ENCODE results near the gene MS4A6E. TPM values are rescaled to one million over a fixed set of nuclear protein-coding genes. Genes with fewer than 3 reads are reported as not detected.

MS4A6E gene
- total RNA-seq, 1 experiment from 2014 or later: not detected

GRCh38 chr11:60371854-60372253 lies 44.8 kb downstream of the MS4A6E start:
- Histone ChIP-seq H3K27ac (ENCODE audit: low read length) (no peak overlapping the region), H2AFZ (ENCODE audit: low read length) (no peak overlapping the region), H3K79me2 (ENCODE audit: low read length) (no peaks in the 10 kb centered on the region), H3K27me3 (ENCODE audit: low read length) (no peaks in the 10 kb centered on the region), H3K9ac (ENCODE audit: low read length) (no peak overlapping the region), H3K4me3 (ENCODE audit: low read length) (no peak overlapping the region), H4K20me1 (ENCODE audit: insufficient read depth, low read depth, low read length) (no peaks in the 10 kb centered on the region), H3K9me2 (replicated peaks; ENCODE audit: insufficient read depth, low read length) (no peaks in the 10 kb centered on the region), H3K36me3 (ENCODE audit: insufficient read depth, low read length) (no peaks in the 10 kb centered on the region), H3K4me1 (ENCODE audit: low read length) (peaks cover 15% of the 10 kb centered on the region), H3K9me3 (ENCODE audit: low read length) (no peaks in the 10 kb centered on the region), H3K4me2 (ENCODE audit: low read depth, low read length, poor library complexity, severe bottlenecking) (no peak overlapping the region)
- DNase-seq: no peak

- DNase-seq: no peak
- H3K36me3 ChIP-seq (ENCODE audit: insufficient read depth, low read length): no peaks in the 10 kb centered on the region
- no peak overlapping the region for H3K4me3 ChIP-seq (ENCODE audit: low read length)
- no peak overlapping the region for H3K9ac ChIP-seq (ENCODE audit: low read length)
- H3K27me3 ChIP-seq (ENCODE audit: low read length): no peaks in the 10 kb centered on the region
- H3K79me2 ChIP-seq (ENCODE audit: low read length): no peaks in the 10 kb centered on the region
- no peak overlapping the region for H3K4me2 ChIP-seq (ENCODE audit: low read depth, low read length, poor library complexity, severe bottlenecking)
- peaks cover 12% of the 10 kb centered on the region for H3K4me1 ChIP-seq (ENCODE audit: low read length)
- no peaks in the 10 kb centered on the region for H3K9me2 ChIP-seq (replicated peaks; ENCODE audit: insufficient read depth, low read length)
- no peak overlapping the region for H2AFZ ChIP-seq (ENCODE audit: low read length)
- H4K20me1 ChIP-seq (ENCODE audit: insufficient read depth, low read depth, low read length): no peaks in the 10 kb centered on the region
- H3K9me3 ChIP-seq (ENCODE audit: low read length): no peaks in the 10 kb centered on the region
- H3K27ac ChIP-seq (ENCODE audit: low read length): no peak overlapping the region
These were observed 45.7 kb downstream of the MS4A6E start for GRCh38 chr11:60372767-60373166.

DNA sequence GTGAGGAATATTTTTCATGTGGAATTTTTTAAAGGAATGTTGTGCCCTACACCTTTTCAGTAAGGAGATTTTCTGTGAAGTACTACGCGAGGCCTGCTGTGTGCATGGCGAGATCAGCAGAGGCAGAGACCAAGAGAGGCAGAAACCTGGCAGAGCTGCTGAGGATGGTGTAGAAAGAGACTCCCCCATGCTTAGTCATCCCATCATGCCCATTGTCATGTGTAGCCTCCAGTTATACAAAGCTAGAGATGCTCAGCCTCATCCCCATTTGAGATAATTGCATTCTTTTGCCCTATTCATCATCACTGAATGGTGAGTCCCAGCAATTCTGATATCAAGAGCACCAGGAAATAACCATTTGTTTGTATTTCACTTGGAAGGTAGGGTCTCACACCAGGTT lies 48.3 kb downstream of the MS4A6E start:
- Histone ChIP-seq H3K27me3 (ENCODE audit: low read length) (no peaks in the 10 kb centered on the region), H3K9me2 (replicated peaks; ENCODE audit: insufficient read depth, low read length) (no peaks in the 10 kb centered on the region), H3K4me1 (ENCODE audit: low read length) (peaks cover 27% of the 10 kb centered on the region), H3K4me3 (ENCODE audit: low read length) (no peak overlapping the region), H3K4me2 (ENCODE audit: low read depth, low read length, poor library complexity, severe bottlenecking) (no peak overlapping the region), H3K79me2 (ENCODE audit: low read length) (no peaks in the 10 kb centered on the region), H3K9me3 (ENCODE audit: low read length) (no peaks in the 10 kb centered on the region), H3K27ac (ENCODE audit: low read length) (no peak overlapping the region), H2AFZ (ENCODE audit: low read length) (no peak overlapping the region), H4K20me1 (ENCODE audit: insufficient read depth, low read depth, low read length) (no peaks in the 10 kb centered on the region), H3K36me3 (ENCODE audit: insufficient read depth, low read length) (no peaks in the 10 kb centered on the region), H3K9ac (ENCODE audit: low read length) (no peak overlapping the region)
- DNase-seq: no peak

DNA sequence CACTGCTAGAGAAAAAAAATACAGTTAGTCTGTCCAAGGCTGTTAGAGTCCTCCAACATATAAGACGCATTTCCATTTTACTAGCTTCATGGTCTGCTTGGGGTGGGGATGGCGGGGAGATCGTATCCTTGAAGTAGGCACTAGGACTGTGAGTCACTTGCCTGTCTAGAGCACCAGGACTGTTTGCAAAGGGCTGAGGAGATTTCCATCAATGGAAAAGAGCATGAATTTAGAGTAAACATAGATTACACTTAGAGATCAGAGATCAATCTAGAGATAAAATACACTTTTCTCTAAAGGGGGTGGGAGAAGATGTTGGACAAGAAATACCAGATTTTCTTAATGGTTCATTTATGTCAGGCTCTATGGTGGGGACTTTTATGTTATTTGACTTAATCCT lies 49.5 kb downstream of the MS4A6E start:
- H3K9me2 ChIP-seq (replicated peaks; ENCODE audit: insufficient read depth, low read length): no peaks in the 10 kb centered on the region
- no peak overlapping the region for H3K4me3 ChIP-seq (ENCODE audit: low read length)
- H3K9ac ChIP-seq (ENCODE audit: low read length): no peak overlapping the region
- H4K20me1 ChIP-seq (ENCODE audit: insufficient read depth, low read depth, low read length): no peaks in the 10 kb centered on the region
- H3K4me2 ChIP-seq (ENCODE audit: low read depth, low read length, poor library complexity, severe bottlenecking): no peak overlapping the region
- H3K27me3 ChIP-seq (ENCODE audit: low read length): no peaks in the 10 kb centered on the region
- H3K4me1 ChIP-seq (ENCODE audit: low read length): peaks cover 27% of the 10 kb centered on the region
- no peaks in the 10 kb centered on the region for H3K36me3 ChIP-seq (ENCODE audit: insufficient read depth, low read length)
- no peaks in the 10 kb centered on the region for H3K9me3 ChIP-seq (ENCODE audit: low read length)
- no peak overlapping the region for H3K27ac ChIP-seq (ENCODE audit: low read length)
- H3K79me2 ChIP-seq (ENCODE audit: low read length): no peaks in the 10 kb centered on the region
- no peak overlapping the region for H2AFZ ChIP-seq (ENCODE audit: low read length)
- DNase-seq: no peak

GRCh38 chr11:60377401-60378136 lies 50.5 kb downstream of the MS4A6E start:
- H3K9me2 ChIP-seq (replicated peaks; ENCODE audit: insufficient read depth, low read length): no peaks in the 10 kb centered on the region
- H3K9ac ChIP-seq (ENCODE audit: low read length): peak overlapping the region; percentile 47
- H3K4me2 ChIP-seq (ENCODE audit: low read depth, low read length, poor library complexity, severe bottlenecking): peak overlapping the region; percentile 68
- no peaks in the 10 kb centered on the region for H3K79me2 ChIP-seq (ENCODE audit: low read length)
- peak overlapping the region; percentile 35 for H3K4me3 ChIP-seq (ENCODE audit: low read length)
- DNase-seq: peak; percentile 78
- peak overlapping the region; percentile 68 for H2AFZ ChIP-seq (ENCODE audit: low read length)
- peak overlapping the region; percentile 81 for H3K27ac ChIP-seq (ENCODE audit: low read length)
- no peaks in the 10 kb centered on the region for H3K36me3 ChIP-seq (ENCODE audit: insufficient read depth, low read length)
- no peaks in the 10 kb centered on the region for H3K9me3 ChIP-seq (ENCODE audit: low read length)
- no peaks in the 10 kb centered on the region for H3K27me3 ChIP-seq (ENCODE audit: low read length)
- H4K20me1 ChIP-seq (ENCODE audit: insufficient read depth, low read depth, low read length): no peaks in the 10 kb centered on the region
- H3K4me1 ChIP-seq (ENCODE audit: low read length): peaks cover 22% of the 10 kb centered on the region

- Histone ChIP-seq H3K79me2 (ENCODE audit: low read length) (no peaks in the 10 kb centered on the region), H3K9me2 (replicated peaks; ENCODE audit: insufficient read depth, low read length) (no peaks in the 10 kb centered on the region), H3K36me3 (ENCODE audit: insufficient read depth, low read length) (no peaks in the 10 kb centered on the region), H3K9ac (ENCODE audit: low read length) (peak within 1 kb of the TSS; percentile 47), H3K9me3 (ENCODE audit: low read length) (no peaks in the 10 kb centered on the region), H3K4me3 (ENCODE audit: low read length) (peak within 1 kb of the TSS; percentile 35), H2AFZ (ENCODE audit: low read length) (peak within 1 kb of the TSS; percentile 68), H3K4me2 (ENCODE audit: low read depth, low read length, poor library complexity, severe bottlenecking) (peak within 1 kb of the TSS; percentile 68), H3K27me3 (ENCODE audit: low read length) (no peaks in the 10 kb centered on the region), H3K27ac (ENCODE audit: low read length) (peak within 1 kb of the TSS; percentile 81), H4K20me1 (ENCODE audit: insufficient read depth, low read depth, low read length) (no peaks in the 10 kb centered on the region), H3K4me1 (ENCODE audit: low read length) (peaks cover 22% of the 10 kb centered on the region)
- DNase-seq: peak; percentile 82
These were observed 51.3 kb downstream of the MS4A6E start, which contains the start of gene MS4A7 for GRCh38 chr11:60378354-60378753. Gene MS4A7 (plus strand): TSS chr11:60378532. CDS start chr11:60383142, 4,610 bp downstream.

DNA sequence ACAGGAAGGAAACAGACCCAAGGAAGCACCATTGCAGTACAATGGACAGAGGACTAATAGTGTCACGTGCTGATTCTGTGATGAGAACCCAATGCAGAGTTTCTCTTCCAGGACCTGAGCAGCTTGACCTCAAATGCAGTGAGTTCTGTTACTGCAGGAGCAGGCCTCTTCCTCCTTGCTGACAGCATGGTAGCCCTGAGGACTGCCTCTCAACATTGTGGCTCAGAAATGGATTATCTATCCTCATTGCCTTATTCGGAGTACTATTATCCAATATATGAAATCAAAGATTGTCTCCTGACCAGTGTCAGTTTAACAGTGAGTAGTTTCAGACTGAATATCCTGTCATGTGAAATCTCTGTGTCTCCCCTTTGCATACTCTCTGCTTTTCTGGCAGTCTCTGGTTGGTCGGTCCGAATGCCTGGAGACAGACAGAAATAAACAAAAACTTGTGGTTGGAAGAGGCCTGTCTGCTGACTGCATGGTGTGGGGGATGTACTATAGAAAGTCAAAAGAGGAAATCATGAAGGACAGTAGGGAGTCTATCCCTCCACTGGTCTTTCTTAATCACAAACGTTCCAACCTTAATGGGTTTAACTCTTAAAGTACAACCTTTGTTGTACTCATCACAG lies 62.3 kb downstream of the MS4A6E start:
- no peak overlapping the region for H3K27ac ChIP-seq (ENCODE audit: low read length)
- H3K79me2 ChIP-seq (ENCODE audit: low read length): no peaks in the 10 kb centered on the region
- no peak overlapping the region for H3K9ac ChIP-seq (ENCODE audit: low read length)
- H2AFZ ChIP-seq (ENCODE audit: low read length): no peak overlapping the region
- DNase-seq: no peak
- no peaks in the 10 kb centered on the region for H4K20me1 ChIP-seq (ENCODE audit: insufficient read depth, low read depth, low read length)
- no peaks in the 10 kb centered on the region; the same call in 1 of the 2 replicates for H3K27me3 ChIP-seq (ENCODE audit: low read length)
- no peaks in the 10 kb centered on the region for H3K9me2 ChIP-seq (replicated peaks; ENCODE audit: insufficient read depth, low read length)
- no peaks in the 10 kb centered on the region for H3K9me3 ChIP-seq (ENCODE audit: low read length)
- H3K36me3 ChIP-seq (ENCODE audit: insufficient read depth, low read length): no peaks in the 10 kb centered on the region
- peaks cover 12% of the 10 kb centered on the region for H3K4me1 ChIP-seq (ENCODE audit: low read length)
- no peak overlapping the region for H3K4me3 ChIP-seq (ENCODE audit: low read length)
- H3K4me2 ChIP-seq (ENCODE audit: low read depth, low read length, poor library complexity, severe bottlenecking): peak overlapping the region; percentile 5

- H3K9ac ChIP-seq (ENCODE audit: low read length): no peak overlapping the region
- no peak overlapping the region for H3K4me2 ChIP-seq (ENCODE audit: low read depth, low read length, poor library complexity, severe bottlenecking)
- H2AFZ ChIP-seq (ENCODE audit: low read length): no peak overlapping the region
- no peaks in the 10 kb centered on the region for H3K79me2 ChIP-seq (ENCODE audit: low read length)
- no peaks in the 10 kb centered on the region for H3K9me3 ChIP-seq (ENCODE audit: low read length)
- no peak for DNase-seq
- H3K9me2 ChIP-seq (replicated peaks; ENCODE audit: insufficient read depth, low read length): no peaks in the 10 kb centered on the region
- H4K20me1 ChIP-seq (ENCODE audit: insufficient read depth, low read depth, low read length): no peaks in the 10 kb centered on the region
- H3K4me1 ChIP-seq (ENCODE audit: low read length): peaks cover 12% of the 10 kb centered on the region
- H3K27me3 ChIP-seq (ENCODE audit: low read length): no peaks in the 10 kb centered on the region; the same call in 1 of the 2 replicates
- no peak overlapping the region for H3K4me3 ChIP-seq (ENCODE audit: low read length)
- no peaks in the 10 kb centered on the region for H3K36me3 ChIP-seq (ENCODE audit: insufficient read depth, low read length)
- no peak overlapping the region for H3K27ac ChIP-seq (ENCODE audit: low read length)
These were observed 63.4 kb downstream of the MS4A6E start for GRCh38 chr11:60390419-60390818.

Data from Karpas-422 (cell line).